GM18858 (cell line): Measurements from ENCODE around the gene MMEL1.
"Not testable (repeated sequence)": the region's sequence is repeated elsewhere in the genome, so short reads cannot be mapped to it uniquely, and the experiment has no call there.

Experiments used
- ATAC-seq: cut with Tn5 transposase; IDR thresholded peaks from one replicate; pipeline ENCODE4 v1.9.1; 2021; ENCODE audit not compliant: unreplicated experiment

Gene MMEL1

GRCh38 chr1:2628933-2629626 lies 3.7 kb downstream of the MMEL1 start:
- no peak for ATAC-seq

- no peak for ATAC-seq
Measured at GRCh38 chr1:2628191-2628932, 4.5 kb downstream of the MMEL1 start.

GRCh38 chr1:2627746-2628145 lies 5.1 kb downstream of the MMEL1 start:
- no peak for ATAC-seq

- not testable (repeated sequence) for ATAC-seq
Measured at GRCh38 chr1:2625748-2626147, 7.1 kb downstream of the MMEL1 start.

- no peak for ATAC-seq
Measured at GRCh38 chr1:2625311-2625710, 7.5 kb downstream of the MMEL1 start.

GRCh38 chr1:2624735-2625300 lies 8.0 kb downstream of the MMEL1 start:
- no peak for ATAC-seq

GRCh38 chr1:2623571-2624337 lies 9.1 kb downstream of the MMEL1 start:
- ATAC-seq: no peak

GRCh38 chr1:2617971-2618470 lies 14.8 kb downstream of the MMEL1 start:
- ATAC-seq: no peak

- no peak for ATAC-seq
Measured at GRCh38 chr1:2614145-2614544, 18.7 kb downstream of the MMEL1 start.

- ATAC-seq: no peak
Measured at GRCh38 chr1:2612591-2613365, 20.0 kb downstream of the MMEL1 start.

GRCh38 chr1:2611621-2612437 lies 21.0 kb downstream of the MMEL1 start:
- ATAC-seq: no peak

- ATAC-seq: no peak
Measured at GRCh38 chr1:2611031-2611501, 21.8 kb downstream of the MMEL1 start.

- no peak for ATAC-seq
Measured at GRCh38 chr1:2610036-2610959, 22.5 kb downstream of the MMEL1 start.

- no peak for ATAC-seq
Measured at GRCh38 chr1:2609319-2610035, 23.3 kb downstream of the MMEL1 start.

GRCh38 chr1:2607641-2608091 lies 25.1 kb downstream of the MMEL1 start:
- ATAC-seq: no peak

GRCh38 chr1:2606881-2607621 lies 25.8 kb downstream of the MMEL1 start:
- ATAC-seq: no peak

GRCh38 chr1:2606396-2606880 lies 26.4 kb downstream of the MMEL1 start:
- no peak for ATAC-seq
